H9 (cell line): ENCODE data around the gene SETBP1. TPM values are rescaled to one million over a fixed set of nuclear protein-coding genes. Genes with fewer than 3 reads are reported as not detected.

ENCODE experiments used
- DNase-seq: peaks from one replicate; pipeline ENCODE4 v3.0.0-alpha.2; 2017
- H2AFZ ChIP-seq: one replicate; pipeline ENCODE4 v1.6.1; 2013; ENCODE audit warnings: mild to moderate bottlenecking, low read length, control low read depth, moderate library complexity
- H2AK5ac ChIP-seq: 2 replicates; pipeline ENCODE4 v1.6.1; 2013; ENCODE audit warnings: low read length, control low read depth, mixed read lengths; ENCODE audit not compliant: insufficient read length
- H2BK120ac ChIP-seq: one replicate; pipeline ENCODE4 v1.6.1; 2013; ENCODE audit warnings: low read depth, mild to moderate bottlenecking, low read length, control low read depth, inconsistent platforms; ENCODE audit not compliant: poor library complexity, severe bottlenecking
- H2BK12ac ChIP-seq: 2 replicates; pipeline ENCODE4 v1.6.1; 2013; ENCODE audit warnings: low read length, control low read depth, mixed read lengths, low read depth; ENCODE audit not compliant: insufficient read length
- H2BK15ac ChIP-seq: 2 replicates; pipeline ENCODE4 v1.6.1; 2013; ENCODE audit warnings: low read depth, low read length, control low read depth
- H2BK20ac ChIP-seq: one replicate; pipeline ENCODE4 v1.6.1; 2013; ENCODE audit warnings: low read depth, mild to moderate bottlenecking, low read length, control low read depth, inconsistent platforms; ENCODE audit not compliant: poor library complexity, severe bottlenecking
- H2BK5ac ChIP-seq: 2 replicates; pipeline ENCODE4 v1.6.1; 2013; ENCODE audit warnings: low read length, control low read depth, mixed read lengths; ENCODE audit not compliant: insufficient read length
- H3K14ac ChIP-seq: 2 replicates; pipeline ENCODE4 v1.6.1; 2013; ENCODE audit warnings: low read length, control low read depth; ENCODE audit not compliant: insufficient read depth
- H3K18ac ChIP-seq: 2 replicates; pipeline ENCODE4 v1.6.1; 2013; ENCODE audit warnings: low read depth, mild to moderate bottlenecking, mixed read lengths, low read length, control low read depth; ENCODE audit not compliant: insufficient read length
- H3K23ac ChIP-seq: 2 replicates; pipeline ENCODE4 v1.6.1; 2013; ENCODE audit warnings: low read length, control low read depth, mixed read lengths, low read depth; ENCODE audit not compliant: insufficient read length
- H3K23me2 ChIP-seq: 2 replicates; pipeline ENCODE4 v1.6.1; 2013; ENCODE audit warnings: low read depth, mild to moderate bottlenecking, mixed read lengths, low read length, control low read depth; ENCODE audit not compliant: insufficient read length, poor library complexity, severe bottlenecking
- H3K27ac ChIP-seq: 2 replicates; pipeline ENCODE4 v1.5.1; 2013; ENCODE audit warnings: low read length, control low read depth, mixed read lengths, low read depth; ENCODE audit not compliant: insufficient read length
- H3K27me3 ChIP-seq: 2 replicates; pipeline ENCODE4 v1.6.1; 2013; ENCODE audit warnings: low read length, control low read depth, inconsistent platforms; ENCODE audit not compliant: insufficient read depth
- H3K4ac ChIP-seq: 2 replicates; pipeline ENCODE4 v1.6.1; 2013; ENCODE audit warnings: low read depth, mild to moderate bottlenecking, control low read depth, inconsistent platforms, low read length, moderate library complexity
- H3K4me1 ChIP-seq: 2 replicates; pipeline ENCODE4 v1.6.1; 2013; ENCODE audit warnings: low read length, control low read depth, inconsistent platforms; ENCODE audit not compliant: insufficient read depth
- H3K4me2 ChIP-seq: 2 replicates; pipeline ENCODE4 v1.6.1; 2013; ENCODE audit warnings: low read length, control low read depth, mixed read lengths; ENCODE audit not compliant: insufficient read length, insufficient read depth
- H3K56ac ChIP-seq: 2 replicates; pipeline ENCODE4 v1.6.1; 2013; ENCODE audit warnings: low read depth, mild to moderate bottlenecking, mixed read lengths, low read length, control low read depth; ENCODE audit not compliant: insufficient read length
- H3K79me1 ChIP-seq: 2 replicates; pipeline ENCODE4 v1.6.1; 2013; ENCODE audit warnings: low read depth, mild to moderate bottlenecking, moderate library complexity, low read length, control low read depth, inconsistent platforms; ENCODE audit not compliant: insufficient read depth, poor library complexity, severe bottlenecking
- H3K79me2 ChIP-seq: 2 replicates; pipeline ENCODE4 v1.6.1; 2013; ENCODE audit warnings: low read length, control low read depth, inconsistent platforms; ENCODE audit not compliant: insufficient read depth
- H3K9ac ChIP-seq: 2 replicates; pipeline ENCODE4 v1.6.1; 2013; ENCODE audit warnings: low read length, control low read depth, mixed read lengths; ENCODE audit not compliant: insufficient read length; ENCODE audit errors: extremely low read depth
- H3K9me3 ChIP-seq: one replicate; pipeline ENCODE4 v1.6.1; 2013; ENCODE audit warnings: low read depth, low read length, inconsistent platforms; ENCODE audit not compliant: control insufficient read depth
- H3T11ph ChIP-seq: one replicate; pipeline ENCODE4 v1.6.1; 2013; ENCODE audit warnings: mild to moderate bottlenecking, low read length, control low read depth, inconsistent platforms
- H4K20me1 ChIP-seq: one replicate; pipeline ENCODE4 v1.6.1; 2013; ENCODE audit not compliant: control insufficient read depth, insufficient read length, insufficient read depth
- H4K5ac ChIP-seq: 2 replicates; pipeline ENCODE4 v1.6.1; 2013; ENCODE audit warnings: low read depth, mild to moderate bottlenecking, mixed read lengths, low read length, control low read depth; ENCODE audit not compliant: insufficient read length
- H4K8ac ChIP-seq: replicated peaks from 2 replicates; pipeline ENCODE4 v1.6.1; 2013; ENCODE audit warnings: low read length, control low read depth, mixed read lengths, low read depth; ENCODE audit not compliant: insufficient read length
- H4K91ac ChIP-seq: 2 replicates; pipeline ENCODE4 v1.6.1; 2013; ENCODE audit warnings: low read depth, mild to moderate bottlenecking, moderate library complexity, mixed read lengths, low read length, control low read depth; ENCODE audit not compliant: insufficient read length
- H3K27ac Mint-ChIP-seq, 3 experiments: 2 replicates in 2 of 3; 3 replicates in 1 of 3; pipeline ENCODE4 v1.8.0; 2020 to 2021; ENCODE audit warnings: mixed read lengths in 3 of 3, mild to moderate bottlenecking in 1 of 3, moderate library complexity in 1 of 3
- H3K27me3 Mint-ChIP-seq: 2 replicates; pipeline ENCODE4 v1.8.0; 2021; ENCODE audit warnings: low read depth, mild to moderate bottlenecking, moderate library complexity, mixed read lengths
- H3K36me3 Mint-ChIP-seq, 3 experiments: 2 replicates in 2 of 3; 3 replicates in 1 of 3; pipeline ENCODE4 v1.8.0; 2020 to 2021; ENCODE audit warnings: low read depth in 3 of 3, mixed read lengths in 3 of 3; ENCODE audit not compliant: insufficient read depth in 1 of 3
- H3K4me1 Mint-ChIP-seq, 2 experiments: 2 replicates each; pipeline ENCODE4 v1.8.0; 2020; ENCODE audit warnings: mixed read lengths in 2 of 2
- H3K4me3 Mint-ChIP-seq, 2 experiments: 2 replicates in 1 of 2; 3 replicates in 1 of 2; pipeline ENCODE4 v1.8.0; 2020 to 2021; ENCODE audit warnings: mild to moderate bottlenecking in 2 of 2, mixed read lengths in 2 of 2, moderate library complexity in 1 of 2
- H3K9me3 Mint-ChIP-seq, 2 experiments: 2 replicates in 1 of 2; 3 replicates in 1 of 2; pipeline ENCODE4 v1.8.0; 2020; ENCODE audit warnings: mild to moderate bottlenecking in 2 of 2, mixed read lengths in 2 of 2, moderate library complexity in 1 of 2
- total RNA-seq: library from RNA; stranded (reverse); gene quantifications from 2 replicates; pipeline ENCODE4 v1.2.1, GENCODE V29; 2021
- TF ChIP-seq, protein P1 (sequence below): fragments of 200-600 bp; sonication (generic); conservative IDR thresholded peaks from 3 replicates; pipeline ENCODE4 v1.8.0; 2021; ENCODE audit warnings: antibody characterized with exemption, mild to moderate bottlenecking

The SETBP1 gene
- total RNA-seq, 1 experiment from 2014 or later: 4.6 TPM

DNA sequence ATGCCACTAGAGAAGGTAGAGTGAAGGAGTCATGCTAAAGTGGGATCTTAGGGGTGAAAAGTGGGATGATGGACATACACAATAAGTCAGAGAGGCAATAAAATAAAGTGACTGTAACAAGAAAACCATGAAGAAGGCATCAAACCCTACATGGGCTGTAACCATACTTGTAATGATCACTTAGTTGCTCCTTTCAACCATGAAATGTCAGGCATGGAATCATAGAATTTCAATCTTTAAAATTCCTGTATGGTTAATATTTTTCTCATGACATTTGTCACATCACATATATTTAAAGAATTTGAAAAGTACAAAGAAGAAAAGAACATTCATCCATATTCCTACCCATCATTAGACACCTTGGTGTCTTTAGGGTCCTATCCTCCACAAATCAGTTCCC, 20.9 kb upstream of the SETBP1 start:
- no peak overlapping the region for H3K23ac ChIP-seq
- no peak overlapping the region for H2BK120ac ChIP-seq
- H3K27me3 ChIP-seq: no peaks in the 10 kb centered on the region
- H3K36me3 Mint-ChIP-seq: no peaks in the 10 kb centered on the region
- no peaks in the 10 kb centered on the region for H3K4me1 Mint-ChIP-seq
- no peak overlapping the region for H2AK5ac ChIP-seq
- H3K4me1 ChIP-seq: no peaks in the 10 kb centered on the region
- H3K27ac ChIP-seq: no peak overlapping the region
- TF ChIP-seq, protein P1, sequence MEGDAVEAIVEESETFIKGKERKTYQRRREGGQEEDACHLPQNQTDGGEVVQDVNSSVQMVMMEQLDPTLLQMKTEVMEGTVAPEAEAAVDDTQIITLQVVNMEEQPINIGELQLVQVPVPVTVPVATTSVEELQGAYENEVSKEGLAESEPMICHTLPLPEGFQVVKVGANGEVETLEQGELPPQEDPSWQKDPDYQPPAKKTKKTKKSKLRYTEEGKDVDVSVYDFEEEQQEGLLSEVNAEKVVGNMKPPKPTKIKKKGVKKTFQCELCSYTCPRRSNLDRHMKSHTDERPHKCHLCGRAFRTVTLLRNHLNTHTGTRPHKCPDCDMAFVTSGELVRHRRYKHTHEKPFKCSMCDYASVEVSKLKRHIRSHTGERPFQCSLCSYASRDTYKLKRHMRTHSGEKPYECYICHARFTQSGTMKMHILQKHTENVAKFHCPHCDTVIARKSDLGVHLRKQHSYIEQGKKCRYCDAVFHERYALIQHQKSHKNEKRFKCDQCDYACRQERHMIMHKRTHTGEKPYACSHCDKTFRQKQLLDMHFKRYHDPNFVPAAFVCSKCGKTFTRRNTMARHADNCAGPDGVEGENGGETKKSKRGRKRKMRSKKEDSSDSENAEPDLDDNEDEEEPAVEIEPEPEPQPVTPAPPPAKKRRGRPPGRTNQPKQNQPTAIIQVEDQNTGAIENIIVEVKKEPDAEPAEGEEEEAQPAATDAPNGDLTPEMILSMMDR: no peak
- H2BK12ac ChIP-seq: no peak overlapping the region
- H3K23me2 ChIP-seq: no peaks in the 10 kb centered on the region
- no peak overlapping the region for H3K56ac ChIP-seq
- no peak overlapping the region for H3K4me2 ChIP-seq
- no peak overlapping the region for H2BK15ac ChIP-seq
- H3T11ph ChIP-seq: no peak overlapping the region
- no peak overlapping the region for H3K4ac ChIP-seq
- H4K5ac ChIP-seq: no peak overlapping the region
- no peak overlapping the region for H2BK20ac ChIP-seq
- no peak overlapping the region for H2BK5ac ChIP-seq
- H3K9me3 Mint-ChIP-seq: no peaks in the 10 kb centered on the region
- no peak overlapping the region for H3K18ac ChIP-seq
- no peaks in the 10 kb centered on the region; the same call in 1 of the 2 replicates for H3K27me3 Mint-ChIP-seq
- no peaks in the 10 kb centered on the region for H3K79me2 ChIP-seq
- no peak overlapping the region for H3K4me3 Mint-ChIP-seq
- no peaks in the 10 kb centered on the region for H3K79me1 ChIP-seq
- no peak for DNase-seq
- H3K9me3 ChIP-seq: no peaks in the 10 kb centered on the region
- H3K14ac ChIP-seq: no peak overlapping the region
- no peak overlapping the region for H4K8ac ChIP-seq
- H4K91ac ChIP-seq: no peak overlapping the region
- no peak overlapping the region for H3K9ac ChIP-seq
- H3K27ac Mint-ChIP-seq: no peak overlapping the region
- no peak overlapping the region for H2AFZ ChIP-seq
- no peaks in the 10 kb centered on the region for H4K20me1 ChIP-seq
